Ascending aorta (tissue), 2 donors: ENCODE results near the gene GEN1. TPM values are rescaled to one million over a fixed set of nuclear protein-coding genes. Genes with fewer than 3 reads are reported as not detected.

ENCODE experiments used
- DNase-seq, 2 donors: peaks; one replicate each; pipeline ENCODE4 v3.0.0-alpha.2; 2019; ENCODE audit warnings: low spot score in 2 of 2
- H3K27ac ChIP-seq, 2 donors: fragments of 200-600 bp; sonication (generic); one replicate each; pipeline ENCODE4 v1.5.1; 2016 to 2017; ENCODE audit warnings: mild to moderate bottlenecking in 1 of 2
- H3K27me3 ChIP-seq: fragments of 200-600 bp; sonication (generic); one replicate; pipeline ENCODE4 v1.5.1; 2017
- H3K36me3 ChIP-seq, 2 donors: fragments of 200-600 bp; sonication (generic); one replicate each; pipeline ENCODE4 v1.5.1; 2016
- H3K4me1 ChIP-seq, 2 donors: fragments of 200-600 bp; sonication (generic); one replicate each; pipeline ENCODE4 v1.5.1; 2016 to 2017; ENCODE audit warnings: mild to moderate bottlenecking in 1 of 2
- H3K4me3 ChIP-seq, 2 donors: fragments of 200-600 bp; sonication (generic); one replicate each; pipeline ENCODE4 v1.5.1; 2016 to 2017; ENCODE audit warnings: mild to moderate bottlenecking in 1 of 2
- H3K9me3 ChIP-seq, 2 donors: fragments of 200-600 bp; sonication (generic); one replicate each; pipeline ENCODE4 v1.5.1; 2016
- CTCF ChIP-seq, 3 experiments: fragments of 200-600 bp in 2 of 3; fragments of 450-650 bp in 1 of 3; sonication (generic) in 2 of 3; IDR thresholded peaks; one replicate each; pipeline ENCODE4 v1.5.1; 2016 to 2019; ENCODE audit warnings: antibody characterized with exemption in 3 of 3, mild to moderate bottlenecking in 1 of 3, moderate library complexity in 1 of 3
- intact Hi-C: fragments of 100-400 bp; cut with DNase I; formaldehyde crosslinking; loops from one replicate; pipeline ENCODE4 v1.15.1; 2023
- total RNA-seq: library from RNA; depleted of rRNA; stranded (reverse); fragments of >200 nt; gene quantifications from one replicate; pipeline ENCODE4 v1.1.0, GENCODE V29; 2016

GEN1 gene
- total RNA-seq, 1 donor from 2014 or later = not detected

GRCh38 chr2:17815468-17816184 lies 61.7 kb downstream of the GEN1 start:
- Histone ChIP-seq H3K27me3 (no peaks in the 10 kb centered on the region), H3K4me3 (no peak overlapping the region), H3K27ac (no peak overlapping the region), H3K9me3 (no peaks in the 10 kb centered on the region), H3K4me1 (peaks cover 0 to under 1% of the 10 kb centered on the region in 2 donors), H3K36me3 (no peaks in the 10 kb centered on the region)
- TF ChIP-seq CTCF (IDR thresholded peaks at IDR 0.05) = no peak
- DNase-seq = no peak
- intact Hi-C loops = no loop called here

- intact Hi-C loops = no loop called here
- no peak for TF ChIP-seq CTCF (IDR thresholded peaks at IDR 0.05)
- H3K4me1 ChIP-seq = peaks cover 0 to 11% of the 10 kb centered on the region in 2 donors
- no peaks in the 10 kb centered on the region for H3K9me3 ChIP-seq
- no peaks in the 10 kb centered on the region for H3K27me3 ChIP-seq
- no peak for DNase-seq
- no peak within 1 kb of the TSS for H3K4me3 ChIP-seq
- H3K36me3 ChIP-seq = no peaks in the 10 kb centered on the region
- no peak within 1 kb of the TSS for H3K27ac ChIP-seq
Observed at GRCh38 chr2:17816396-17817245, 62.7 kb downstream of the GEN1 start, which contains the start of gene MSGN1. Gene MSGN1, plus strand, starts transcription at chr2:17816460. Its CDS starts 59 bp downstream, at chr2:17816519.

- intact Hi-C loops = no loop called here
- Histone ChIP-seq H3K9me3 (no peaks in the 10 kb centered on the region), H3K4me3 (no peak overlapping the region), H3K36me3 (no peaks in the 10 kb centered on the region), H3K27ac (no peak overlapping the region), H3K27me3 (no peaks in the 10 kb centered on the region), H3K4me1 (peaks cover 0 to 25% of the 10 kb centered on the region in 2 donors)
- no peak for DNase-seq
- TF ChIP-seq CTCF (IDR thresholded peaks at IDR 0.05) = no peak
Observed at GRCh38 chr2:17818235-17818815, 64.4 kb downstream of the GEN1 start.

GRCh38 chr2:17821080-17821479 lies 67.1 kb downstream of the GEN1 start:
- no peaks in the 10 kb centered on the region for H3K27me3 ChIP-seq
- H3K4me3 ChIP-seq = peak overlapping the region in 1 of 2 donors; percentile 13
- peaks cover 0 to 27% of the 10 kb centered on the region in 2 donors for H3K4me1 ChIP-seq
- no peaks in the 10 kb centered on the region for H3K9me3 ChIP-seq
- peak overlapping the region; percentile 40 to 55 for H3K27ac ChIP-seq
- no peak for TF ChIP-seq CTCF (IDR thresholded peaks at IDR 0.05)
- no peak for DNase-seq
- intact Hi-C loops = loop anchor here (5.0 kb wide), 1 partner anchor 69 kb away; the partner anchor contains the start of genes GEN1 and SMC6
- H3K36me3 ChIP-seq = no peaks in the 10 kb centered on the region

GRCh38 chr2:17821535-17822444 lies 67.9 kb downstream of the GEN1 start:
- no peak for DNase-seq
- intact Hi-C loops = loop anchor here (5.0 kb wide), 1 partner anchor 69 kb away; the partner anchor contains the start of genes GEN1 and SMC6
- no peak for TF ChIP-seq CTCF (IDR thresholded peaks at IDR 0.05)
- Histone ChIP-seq H3K27me3 (no peaks in the 10 kb centered on the region), H3K4me3 (peak overlapping the region in 1 of 2 donors; percentile 13), H3K36me3 (no peaks in the 10 kb centered on the region), H3K9me3 (no peaks in the 10 kb centered on the region), H3K4me1 (peaks cover 0 to 27% of the 10 kb centered on the region in 2 donors), H3K27ac (peak overlapping the region; percentile 40 to 55)
